GF-D8 (cell line): ENCODE data around the gene LRSAM1.

Source experiments
- DNase-seq: peaks from one replicate; lab custom pipeline; 2025; lab: John Stamatoyannopoulos, UW

LRSAM1 gene

GRCh38 chr9:127550751-127551150 lies 99.4 kb downstream of the LRSAM1 start:
- DNase-seq = no peak
